GM21717 (cell line): ENCODE data around the gene SMARCA2.
A peak's percentile ranks its signal among the peaks of the same experiment; 100 is the strongest.

Source experiments
- ATAC-seq: cut with Tn5 transposase; IDR thresholded peaks from one replicate; pipeline ENCODE4 v1.9.1; 2021; ENCODE audit warnings: mild to moderate bottlenecking, moderate library complexity; ENCODE audit not compliant: unreplicated experiment

The SMARCA2 gene

GRCh38 chr9:2039294-2040180 lies 24.4 kb downstream of the SMARCA2 start:
- ATAC-seq: no peak

GRCh38 chr9:2040828-2041227 lies 25.7 kb downstream of the SMARCA2 start:
- no peak for ATAC-seq

GRCh38 chr9:2041736-2042135 lies 26.6 kb downstream of the SMARCA2 start:
- no peak for ATAC-seq

GRCh38 chr9:2043243-2043642 lies 28.1 kb downstream of the SMARCA2 start:
- no peak for ATAC-seq

- no peak for ATAC-seq
These were observed 28.8 kb downstream of the SMARCA2 start for GRCh38 chr9:2043881-2044462.

GRCh38 chr9:2047144-2047671 lies 32.1 kb downstream of the SMARCA2 start:
- no peak for ATAC-seq

GRCh38 chr9:2047916-2048315 lies 32.8 kb downstream of the SMARCA2 start:
- no peak for ATAC-seq

- no peak for ATAC-seq
These were observed 35.1 kb downstream of the SMARCA2 start for GRCh38 chr9:2050236-2050635.

GRCh38 chr9:2053883-2054845 lies 39.0 kb downstream of the SMARCA2 start:
- peak; percentile 98 for ATAC-seq

- no peak for ATAC-seq
These were observed 40.1 kb downstream of the SMARCA2 start for GRCh38 chr9:2055203-2055658.

- ATAC-seq: no peak
These were observed 44.3 kb downstream of the SMARCA2 start for GRCh38 chr9:2059274-2059929.

- ATAC-seq: no peak
These were observed 45.3 kb downstream of the SMARCA2 start for GRCh38 chr9:2060424-2060823.

- ATAC-seq: no peak
These were observed 50.6 kb downstream of the SMARCA2 start for GRCh38 chr9:2065704-2066103.

GRCh38 chr9:2066312-2067273 lies 51.4 kb downstream of the SMARCA2 start:
- no peak for ATAC-seq

GRCh38 chr9:2072752-2073405 lies 57.7 kb downstream of the SMARCA2 start:
- peak; percentile 84 for ATAC-seq

- ATAC-seq: no peak
These were observed 67.6 kb downstream of the SMARCA2 start for GRCh38 chr9:2082772-2083171.

GRCh38 chr9:2083479-2083878 lies 68.3 kb downstream of the SMARCA2 start:
- no peak for ATAC-seq

- ATAC-seq: no peak
These were observed 70.6 kb downstream of the SMARCA2 start for GRCh38 chr9:2085716-2086115.

- ATAC-seq: no peak
These were observed 71.0 kb downstream of the SMARCA2 start for GRCh38 chr9:2086116-2086515.
